ENCODE data around the gene ABCB10.
"Not testable (repeated sequence)": the region's sequence is repeated elsewhere in the genome, so short reads cannot be mapped to it uniquely, and the experiment has no call there.

ABCB10 gene

GRCh38 chr1:229596925-229597699 lies 38.6 kb upstream of the ABCB10 start:
- DNase-seq = no peak
- H3K9me3 ChIP-seq (ENCODE audit: control extremely low read depth in 1 of 5, control insufficient read depth in 4 of 5, insufficient read depth in 2 of 5, low read depth in 1 of 5, low read length in 4 of 5) = no peaks in the 10 kb centered on the region
- WGBS (ENCODE audit: insufficient coverage) = 97% methylated on average over 2 of the region's 7 CpGs
- H3K27me3 ChIP-seq (replicated peaks in 2 of 5; ENCODE audit: control insufficient read depth in 4 of 5, insufficient read depth in 5 of 5, low read length in 4 of 5) = no peaks in the 10 kb centered on the region
- no peak overlapping the region for H3K4me3 ChIP-seq (ENCODE audit: control insufficient read depth in 1 of 7, extremely low read depth in 1 of 7, insufficient read depth in 4 of 7, low read depth in 2 of 7, low read length in 6 of 7)
- POLR2A ChIA-PET = no interaction called here
- H3K4me1 ChIP-seq (ENCODE audit: control extremely low read depth in 1 of 4, control insufficient read depth in 4 of 4, insufficient read depth in 4 of 4, low read length in 3 of 4) = peaks cover 0 to 5% (median 0%) of the 10 kb centered on the region in 4 experiments
- CTCF ChIA-PET = interaction anchor here (0.6 to 1.7 kb wide), 3 partner anchors 9 to 40 kb away, joined by 3 to 4 read pairs (median 3); no protein-coding TSS in a partner anchor
- H3K36me3 ChIP-seq (ENCODE audit: control insufficient read depth in 4 of 4, insufficient read depth in 4 of 4, low read length in 3 of 4) = peaks cover 21 to 70% (median 42%) of the 10 kb centered on the region in 4 experiments
- no peak overlapping the region for H3K27ac ChIP-seq (ENCODE audit: insufficient read depth in 1 of 2, low read depth in 1 of 2, low read length in 2 of 2, poor library complexity in 1 of 2, severe bottlenecking in 2 of 2)

- H3K9me3 ChIP-seq (ENCODE audit: control extremely low read depth in 1 of 5, control insufficient read depth in 4 of 5, insufficient read depth in 2 of 5, low read depth in 1 of 5, low read length in 4 of 5); H3K4me1 ChIP-seq (ENCODE audit: control extremely low read depth in 1 of 4, control insufficient read depth in 4 of 4, insufficient read depth in 4 of 4, low read length in 3 of 4); H3K4me3 ChIP-seq (ENCODE audit: control insufficient read depth in 1 of 7, extremely low read depth in 1 of 7, insufficient read depth in 4 of 7, low read depth in 2 of 7, low read length in 6 of 7); CTCF ChIA-PET; H3K27me3 ChIP-seq (replicated peaks in 2 of 5; ENCODE audit: control insufficient read depth in 4 of 5, insufficient read depth in 5 of 5, low read length in 4 of 5); DNase-seq; H3K27ac ChIP-seq (ENCODE audit: insufficient read depth in 1 of 2, low read depth in 1 of 2, low read length in 2 of 2, poor library complexity in 1 of 2, severe bottlenecking in 2 of 2): not testable (repeated sequence)
- POLR2A ChIA-PET = interaction anchor here (0.7 kb wide), 1 partner anchor 623 kb away, joined by 3 read pairs; no protein-coding TSS in a partner anchor
- peaks cover 20 to 60% (median 34%) of the 10 kb centered on the region in 4 experiments for H3K36me3 ChIP-seq (ENCODE audit: control insufficient read depth in 4 of 4, insufficient read depth in 4 of 4, low read length in 3 of 4)
- WGBS (ENCODE audit: insufficient coverage) = 100% methylated on average over 2 of the region's 7 CpGs
Observed at GRCh38 chr1:229595876-229596275, 37.4 kb upstream of the ABCB10 start.

GRCh38 chr1:229594227-229595008 lies 35.9 kb upstream of the ABCB10 start:
- CTCF ChIA-PET = no interaction called here

GRCh38 chr1:229593800-229594199 lies 35.3 kb upstream of the ABCB10 start:
- Histone ChIP-seq H3K4me1 (ENCODE audit: control extremely low read depth in 1 of 4, control insufficient read depth in 4 of 4, insufficient read depth in 4 of 4, low read length in 3 of 4) (no peaks in the 10 kb centered on the region), H3K27me3 (replicated peaks in 2 of 5; ENCODE audit: control insufficient read depth in 4 of 5, insufficient read depth in 5 of 5, low read length in 4 of 5) (no peaks in the 10 kb centered on the region), H3K4me3 (ENCODE audit: control insufficient read depth in 1 of 7, extremely low read depth in 1 of 7, insufficient read depth in 4 of 7, low read depth in 2 of 7, low read length in 6 of 7) (no peak overlapping the region), H3K36me3 (ENCODE audit: control insufficient read depth in 4 of 4, insufficient read depth in 4 of 4, low read length in 3 of 4) (peaks cover 15 to 43% (median 27%) of the 10 kb centered on the region in 4 experiments), H3K9me3 (ENCODE audit: control extremely low read depth in 1 of 5, control insufficient read depth in 4 of 5, insufficient read depth in 2 of 5, low read depth in 1 of 5, low read length in 4 of 5) (no peaks in the 10 kb centered on the region), H3K27ac (ENCODE audit: insufficient read depth in 1 of 2, low read depth in 1 of 2, low read length in 2 of 2, poor library complexity in 1 of 2, severe bottlenecking in 2 of 2) (no peak overlapping the region)
- POLR2A ChIA-PET = no interaction called here
- DNase-seq = no peak
- CTCF ChIA-PET = no interaction called here
- 100% methylated on average over 5 of the region's 12 CpGs for WGBS (ENCODE audit: insufficient coverage)

More at GRCh38 chr1:229594227-229595008, 35.9 kb upstream of the ABCB10 start:
- no peaks in the 10 kb centered on the region for H3K9me3 ChIP-seq (ENCODE audit: control extremely low read depth in 1 of 5, control insufficient read depth in 4 of 5, insufficient read depth in 2 of 5, low read depth in 1 of 5, low read length in 4 of 5)
- H3K4me3 ChIP-seq (ENCODE audit: control insufficient read depth in 1 of 7, extremely low read depth in 1 of 7, insufficient read depth in 4 of 7, low read depth in 2 of 7, low read length in 6 of 7) = no peak overlapping the region
- POLR2A ChIA-PET = no interaction called here
- peaks cover 15 to 46% (median 30%) of the 10 kb centered on the region in 4 experiments for H3K36me3 ChIP-seq (ENCODE audit: control insufficient read depth in 4 of 4, insufficient read depth in 4 of 4, low read length in 3 of 4)
- no peak for DNase-seq
- WGBS (ENCODE audit: insufficient coverage) = 98% methylated on average over 34 of the region's 34 CpGs
- no peak overlapping the region for H3K27ac ChIP-seq (ENCODE audit: insufficient read depth in 1 of 2, low read depth in 1 of 2, low read length in 2 of 2, poor library complexity in 1 of 2, severe bottlenecking in 2 of 2)
- no peaks in the 10 kb centered on the region for H3K4me1 ChIP-seq (ENCODE audit: control extremely low read depth in 1 of 4, control insufficient read depth in 4 of 4, insufficient read depth in 4 of 4, low read length in 3 of 4)
- no peaks in the 10 kb centered on the region for H3K27me3 ChIP-seq (replicated peaks in 2 of 5; ENCODE audit: control insufficient read depth in 4 of 5, insufficient read depth in 5 of 5, low read length in 4 of 5)

- ChIA-PET POLR2A (no interaction called here), CTCF (no interaction called here)
- no peaks in the 10 kb centered on the region for H3K9me3 ChIP-seq (ENCODE audit: control extremely low read depth in 1 of 5, control insufficient read depth in 4 of 5, insufficient read depth in 2 of 5, low read depth in 1 of 5, low read length in 4 of 5)
Observed at GRCh38 chr1:229590119-229590518, 31.6 kb upstream of the ABCB10 start.

GRCh38 chr1:229585338-229585737 lies 26.8 kb upstream of the ABCB10 start:
- Histone ChIP-seq H3K4me1 (ENCODE audit: control extremely low read depth in 1 of 4, control insufficient read depth in 4 of 4, insufficient read depth in 4 of 4, low read length in 3 of 4) (peaks cover 0 to 3% (median 0%) of the 10 kb centered on the region in 4 experiments), H3K36me3 (ENCODE audit: control insufficient read depth in 4 of 4, insufficient read depth in 4 of 4, low read length in 3 of 4) (no peaks in the 10 kb centered on the region), H3K27ac (ENCODE audit: insufficient read depth in 1 of 2, low read depth in 1 of 2, low read length in 2 of 2, poor library complexity in 1 of 2, severe bottlenecking in 2 of 2) (no peak overlapping the region), H3K9me3 (ENCODE audit: control extremely low read depth in 1 of 5, control insufficient read depth in 4 of 5, insufficient read depth in 2 of 5, low read depth in 1 of 5, low read length in 4 of 5) (no peaks in the 10 kb centered on the region), H3K4me3 (ENCODE audit: control insufficient read depth in 1 of 7, extremely low read depth in 1 of 7, insufficient read depth in 4 of 7, low read depth in 2 of 7, low read length in 6 of 7) (no peak overlapping the region), H3K27me3 (replicated peaks in 2 of 5; ENCODE audit: control insufficient read depth in 4 of 5, insufficient read depth in 5 of 5, low read length in 4 of 5) (no peaks in the 10 kb centered on the region)
- WGBS (ENCODE audit: insufficient coverage) = no CpG with 5 or more reads among the region's 2 CpGs
- POLR2A ChIA-PET = no interaction called here
- no peak for DNase-seq
- CTCF ChIA-PET = no interaction called here

More at GRCh38 chr1:229590119-229590518, 31.6 kb upstream of the ABCB10 start:
- 100% methylated on average over 2 of the region's 5 CpGs for WGBS (ENCODE audit: insufficient coverage)
- Histone ChIP-seq H3K27me3 (replicated peaks in 2 of 5; ENCODE audit: control insufficient read depth in 4 of 5, insufficient read depth in 5 of 5, low read length in 4 of 5) (no peaks in the 10 kb centered on the region), H3K27ac (ENCODE audit: insufficient read depth in 1 of 2, low read depth in 1 of 2, low read length in 2 of 2, poor library complexity in 1 of 2, severe bottlenecking in 2 of 2) (no peak overlapping the region), H3K4me3 (ENCODE audit: control insufficient read depth in 1 of 7, extremely low read depth in 1 of 7, insufficient read depth in 4 of 7, low read depth in 2 of 7, low read length in 6 of 7) (no peak overlapping the region), H3K4me1 (ENCODE audit: control extremely low read depth in 1 of 4, control insufficient read depth in 4 of 4, insufficient read depth in 4 of 4, low read length in 3 of 4) (no peaks in the 10 kb centered on the region), H3K36me3 (ENCODE audit: control insufficient read depth in 4 of 4, insufficient read depth in 4 of 4, low read length in 3 of 4) (peaks cover 14 to 28% (median 22%) of the 10 kb centered on the region in 4 experiments)
- DNase-seq = no peak

- peaks cover 0 to 12% (median 7%) of the 10 kb centered on the region in 4 experiments for H3K4me1 ChIP-seq (ENCODE audit: control extremely low read depth in 1 of 4, control insufficient read depth in 4 of 4, insufficient read depth in 4 of 4, low read length in 3 of 4)
- H3K9me3 ChIP-seq (ENCODE audit: control extremely low read depth in 1 of 5, control insufficient read depth in 4 of 5, insufficient read depth in 2 of 5, low read depth in 1 of 5, low read length in 4 of 5) = no peaks in the 10 kb centered on the region
- 92% methylated on average over 2 of the region's 4 CpGs for WGBS (ENCODE audit: insufficient coverage)
- H3K4me3 ChIP-seq (ENCODE audit: control insufficient read depth in 1 of 7, extremely low read depth in 1 of 7, insufficient read depth in 4 of 7, low read depth in 2 of 7, low read length in 6 of 7) = no peak overlapping the region
- no peaks in the 10 kb centered on the region for H3K36me3 ChIP-seq (ENCODE audit: control insufficient read depth in 4 of 4, insufficient read depth in 4 of 4, low read length in 3 of 4)
- ChIA-PET POLR2A (no interaction called here), CTCF (no interaction called here)
- H3K27ac ChIP-seq (ENCODE audit: insufficient read depth in 1 of 2, low read depth in 1 of 2, low read length in 2 of 2, poor library complexity in 1 of 2, severe bottlenecking in 2 of 2) = no peak overlapping the region
- DNase-seq = no peak
- H3K27me3 ChIP-seq (replicated peaks in 2 of 5; ENCODE audit: control insufficient read depth in 4 of 5, insufficient read depth in 5 of 5, low read length in 4 of 5) = no peaks in the 10 kb centered on the region
Observed at GRCh38 chr1:229582715-229583114, 24.2 kb upstream of the ABCB10 start.

Data from common myeloid progenitor, CD34-positive (primary cell).